Measurements from ENCODE around the gene ATP12A.

- TF ChIP-seq, protein P1, sequence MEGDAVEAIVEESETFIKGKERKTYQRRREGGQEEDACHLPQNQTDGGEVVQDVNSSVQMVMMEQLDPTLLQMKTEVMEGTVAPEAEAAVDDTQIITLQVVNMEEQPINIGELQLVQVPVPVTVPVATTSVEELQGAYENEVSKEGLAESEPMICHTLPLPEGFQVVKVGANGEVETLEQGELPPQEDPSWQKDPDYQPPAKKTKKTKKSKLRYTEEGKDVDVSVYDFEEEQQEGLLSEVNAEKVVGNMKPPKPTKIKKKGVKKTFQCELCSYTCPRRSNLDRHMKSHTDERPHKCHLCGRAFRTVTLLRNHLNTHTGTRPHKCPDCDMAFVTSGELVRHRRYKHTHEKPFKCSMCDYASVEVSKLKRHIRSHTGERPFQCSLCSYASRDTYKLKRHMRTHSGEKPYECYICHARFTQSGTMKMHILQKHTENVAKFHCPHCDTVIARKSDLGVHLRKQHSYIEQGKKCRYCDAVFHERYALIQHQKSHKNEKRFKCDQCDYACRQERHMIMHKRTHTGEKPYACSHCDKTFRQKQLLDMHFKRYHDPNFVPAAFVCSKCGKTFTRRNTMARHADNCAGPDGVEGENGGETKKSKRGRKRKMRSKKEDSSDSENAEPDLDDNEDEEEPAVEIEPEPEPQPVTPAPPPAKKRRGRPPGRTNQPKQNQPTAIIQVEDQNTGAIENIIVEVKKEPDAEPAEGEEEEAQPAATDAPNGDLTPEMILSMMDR (IDR thresholded peaks at IDR 0.05; ENCODE audit: poor library complexity) = no peak
- TF ChIP-seq EZH2 (IDR thresholded peaks at IDR 0.05; ENCODE audit: borderline replicate concordance) = no peak
These were observed 5.1 kb downstream of the ATP12A start for GRCh38 chr13:24685314-24685713.

All from hepatocyte (in vitro differentiated cells).